ENCODE data around the gene ITGAX. TPM values are rescaled to one million over a fixed set of nuclear protein-coding genes. Genes with fewer than 3 reads are reported as not detected.
A peak's percentile ranks its signal among the peaks of the same experiment; 100 is the strongest.

The ITGAX gene
- polyA plus RNA-seq, 10 donors, result 0.23 to 1.8 (median 0.89) TPM

DNA sequence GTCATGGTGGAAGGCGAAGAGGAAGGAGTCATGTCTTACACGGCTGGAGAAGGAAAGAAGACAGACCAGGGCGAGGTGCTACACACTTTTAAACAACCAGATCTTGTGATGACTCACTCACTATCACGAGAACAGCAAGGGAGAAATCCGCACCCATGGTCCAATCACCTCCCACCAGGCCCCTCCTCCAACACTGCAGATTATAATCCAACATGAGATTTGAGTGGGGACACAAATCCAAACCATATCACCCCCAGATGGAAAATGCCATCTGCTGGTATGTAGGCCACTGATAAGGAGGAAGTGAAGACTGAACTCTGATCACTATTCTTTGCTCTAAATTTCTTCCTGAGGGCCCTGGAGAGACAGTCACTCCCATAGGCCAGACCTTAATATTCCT lies 7.5 kb upstream of the ITGAX start:
- no peak for DNase-seq

DNA sequence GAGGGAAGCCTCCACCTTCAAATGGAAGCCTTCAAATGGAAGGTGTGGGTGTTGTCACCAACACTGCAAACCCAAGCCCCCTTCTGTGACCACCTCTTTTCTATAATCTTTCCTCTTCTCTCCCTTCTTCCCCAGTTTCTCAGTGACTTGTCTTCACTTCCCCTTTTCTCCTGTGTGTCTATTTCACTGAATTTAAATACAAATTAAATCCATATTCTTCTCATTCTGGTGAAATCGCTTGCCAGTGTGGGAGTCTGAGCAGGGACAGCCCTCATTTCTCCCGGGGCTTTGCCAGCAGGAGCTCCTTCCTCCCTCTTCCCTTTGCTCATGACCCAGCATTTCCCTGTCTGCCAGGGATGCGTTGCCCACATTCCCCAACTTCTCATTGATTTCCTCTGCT lies 6.4 kb upstream of the ITGAX start:
- DNase-seq, result no peak

GRCh38 chr16:31350275-31351005 lies 4.5 kb upstream of the ITGAX start:
- no peak for DNase-seq

DNA sequence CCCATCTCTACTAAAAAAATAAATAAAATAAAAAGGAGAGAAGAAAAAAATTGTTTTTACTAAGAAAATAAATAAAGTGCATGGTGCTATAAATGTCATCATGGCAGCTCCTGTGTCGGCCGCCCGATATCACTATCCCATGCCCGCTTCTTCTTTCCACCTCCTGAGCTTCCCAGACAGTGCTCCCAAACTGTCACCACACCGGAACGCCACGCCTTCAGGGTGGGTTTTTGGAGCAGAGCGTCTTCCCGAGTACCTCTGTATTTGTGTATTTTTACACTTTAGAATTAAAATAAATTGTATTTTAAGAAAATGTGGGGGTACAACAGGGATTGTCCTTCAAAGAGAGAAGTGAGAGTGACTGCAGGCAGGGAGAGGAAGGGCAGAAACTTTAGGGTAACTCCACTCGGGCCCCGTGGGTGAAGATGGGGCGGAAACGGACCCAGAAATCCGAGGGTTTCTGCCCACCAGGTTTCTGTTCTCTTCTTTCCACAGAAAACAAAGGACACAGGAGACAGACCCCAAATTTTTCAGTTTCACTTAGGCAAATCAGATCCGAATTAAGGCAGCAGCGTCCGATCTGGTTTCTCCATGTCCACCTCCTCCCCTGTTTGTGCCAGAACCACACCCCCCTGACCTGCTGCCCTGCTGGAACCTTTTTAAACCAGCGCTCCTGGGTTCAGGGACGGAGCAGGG lies 3.6 kb upstream of the ITGAX start:
- no peak for DNase-seq

DNA sequence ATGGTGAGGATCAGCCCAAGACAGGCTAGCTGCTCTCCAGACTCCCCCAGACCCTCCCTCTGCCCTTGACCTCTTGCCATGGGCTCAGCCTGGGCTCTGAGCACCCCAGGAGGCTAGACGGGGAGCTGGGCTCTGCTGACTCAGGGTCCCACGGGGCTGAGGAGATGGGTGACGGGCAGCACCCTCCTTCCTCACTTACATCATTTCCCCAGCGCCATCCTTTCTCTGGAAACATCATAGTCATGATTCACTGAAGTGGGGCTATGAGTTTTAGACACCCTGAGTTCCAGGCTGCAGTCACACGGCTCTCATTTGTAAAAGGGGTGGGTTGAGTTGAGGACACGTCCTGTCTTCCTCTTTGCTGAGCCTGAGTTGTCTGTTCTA lies 3.0 kb upstream of the ITGAX start:
- DNase-seq, result no peak

DNA sequence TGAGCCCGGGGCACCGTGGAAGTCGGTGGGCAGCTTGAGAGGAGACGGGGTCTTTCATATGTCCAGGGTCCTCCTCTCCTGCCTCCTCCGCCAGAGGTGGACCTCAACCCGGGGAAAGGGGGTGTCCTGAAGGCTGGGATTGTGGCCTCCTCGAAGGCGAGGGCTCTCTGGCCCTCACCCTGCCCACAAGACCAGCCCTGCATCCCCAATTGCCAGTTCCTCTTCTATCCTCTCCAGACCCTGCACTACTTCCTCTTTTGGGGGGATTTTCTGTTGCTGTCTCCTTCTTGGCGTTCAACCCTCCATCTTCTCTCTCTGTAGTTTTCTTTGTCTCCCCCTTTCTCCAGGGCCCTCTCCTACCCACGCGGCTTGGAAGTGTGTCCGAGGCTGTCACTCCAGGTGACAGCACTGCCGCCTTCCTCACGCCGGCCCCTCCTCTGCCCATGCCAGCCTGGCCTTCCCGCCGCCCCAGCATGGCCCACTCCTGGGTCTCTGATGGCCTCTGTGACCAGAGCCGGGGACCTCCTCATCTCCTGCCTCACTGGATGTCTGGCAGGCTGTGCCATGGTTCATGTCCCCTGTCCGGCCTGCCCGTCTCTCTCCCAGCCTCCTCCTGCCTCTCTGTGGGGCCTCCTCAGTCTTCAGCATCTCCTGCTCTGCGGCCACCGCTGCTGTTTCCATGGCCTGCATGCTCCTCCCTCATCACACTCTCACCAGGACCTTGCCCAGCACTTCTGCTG lies 2.4 kb upstream of the ITGAX start:
- no peak for DNase-seq

- DNase-seq, result no peak
Observed at GRCh38 chr16:31355431-31356100, 590 bp downstream of the ITGAX start.

- DNase-seq, result no peak
Observed at GRCh38 chr16:31356566-31357323, 1.8 kb downstream of the ITGAX start.

GRCh38 chr16:31357324-31358109 lies 2.5 kb downstream of the ITGAX start:
- peak in 1 of 3 donors; percentile 24 for DNase-seq

- DNase-seq, result no peak
Observed at GRCh38 chr16:31360251-31360650, 5.3 kb downstream of the ITGAX start.

GRCh38 chr16:31361201-31362110 lies 6.5 kb downstream of the ITGAX start:
- DNase-seq, result no peak

- no peak for DNase-seq
Observed at GRCh38 chr16:31362476-31363405, 7.8 kb downstream of the ITGAX start.

DNA sequence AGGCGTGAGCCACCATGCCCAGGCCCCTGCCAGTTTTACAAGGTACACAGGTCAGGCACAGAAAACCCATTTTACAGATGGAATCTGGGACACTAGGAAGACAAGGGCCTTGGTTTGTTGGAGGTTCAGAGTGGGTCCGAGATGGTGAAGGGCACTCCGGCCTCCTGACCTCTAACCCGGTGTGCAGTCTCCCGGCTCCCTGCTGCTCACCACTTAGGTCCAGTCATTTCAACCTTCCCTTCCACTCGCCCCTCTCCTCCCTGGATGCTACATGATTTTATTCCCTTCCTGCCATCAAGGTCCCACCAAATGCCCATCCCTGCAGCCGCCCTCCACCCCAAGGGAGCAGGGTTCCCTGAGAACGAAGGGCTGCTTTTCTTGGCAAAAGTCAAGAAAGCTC lies 8.7 kb downstream of the ITGAX start:
- no peak for DNase-seq

- no peak for DNase-seq
Observed at GRCh38 chr16:31364421-31364820, 9.4 kb downstream of the ITGAX start.

GRCh38 chr16:31365131-31365865 lies 10.3 kb downstream of the ITGAX start:
- no peak for DNase-seq

GRCh38 chr16:31367853-31368252 lies 12.9 kb downstream of the ITGAX start:
- peak in 1 of 3 donors; percentile 17 for DNase-seq

DNA sequence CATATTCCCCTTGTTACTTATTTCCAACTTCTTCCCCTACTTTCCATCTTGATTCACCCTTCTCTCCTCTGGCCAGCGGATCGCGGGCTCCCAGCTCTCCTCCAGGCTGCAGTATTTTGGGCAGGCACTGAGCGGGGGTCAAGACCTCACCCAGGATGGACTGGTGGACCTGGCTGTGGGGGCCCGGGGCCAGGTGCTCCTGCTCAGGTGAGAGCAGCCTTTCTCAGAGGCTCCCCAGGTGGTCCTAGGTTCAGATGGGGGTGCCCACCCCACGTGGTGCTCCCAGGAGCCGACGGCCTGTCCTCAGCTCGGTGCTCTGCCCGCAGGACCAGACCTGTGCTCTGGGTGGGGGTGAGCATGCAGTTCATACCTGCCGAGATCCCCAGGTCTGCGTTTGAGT lies 16.0 kb downstream of the ITGAX start:
- DNase-seq, result no peak

All from muscle of back (tissue), 11 donors.